Measurements from ENCODE around the gene MAD2L1.
"Not testable (repeated sequence)": the region's sequence is repeated elsewhere in the genome, so short reads cannot be mapped to it uniquely, and the experiment has no call there.

MAD2L1 gene

GRCh38 chr4:120066517-120067340, at the start of gene MAD2L1:
Gene MAD2L1 (minus strand): TSS chr4:120066848. CDS start chr4:120066734, 114 bp downstream.
- peak; percentile 57 to 99 (median 96) for DNase-seq

DNA sequence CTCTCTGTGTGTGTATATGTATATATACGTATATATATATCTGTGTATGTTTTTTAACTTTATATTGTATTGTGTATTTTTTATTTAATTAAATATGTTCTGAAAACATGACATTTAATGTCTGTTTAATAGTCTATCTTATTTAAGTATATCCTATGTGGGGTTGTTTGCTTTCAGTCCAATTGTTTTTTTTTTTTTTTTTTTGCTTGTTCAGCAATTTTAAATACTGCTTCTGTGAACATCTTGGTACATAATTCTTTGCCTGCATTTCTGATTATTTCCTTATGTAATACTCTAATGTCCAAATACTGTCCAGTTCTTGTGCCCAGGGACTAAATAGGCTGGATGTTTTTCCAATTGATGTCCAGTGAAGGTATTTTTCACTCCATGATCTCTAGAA, 45.1 kb upstream of the MAD2L1 start:
- no peak for DNase-seq

GRCh38 chr4:120109406-120109805, 42.8 kb upstream of the MAD2L1 start:
- no peak for DNase-seq

- DNase-seq, result no peak
Measured at GRCh38 chr4:120105472-120105871, 38.8 kb upstream of the MAD2L1 start.

DNA sequence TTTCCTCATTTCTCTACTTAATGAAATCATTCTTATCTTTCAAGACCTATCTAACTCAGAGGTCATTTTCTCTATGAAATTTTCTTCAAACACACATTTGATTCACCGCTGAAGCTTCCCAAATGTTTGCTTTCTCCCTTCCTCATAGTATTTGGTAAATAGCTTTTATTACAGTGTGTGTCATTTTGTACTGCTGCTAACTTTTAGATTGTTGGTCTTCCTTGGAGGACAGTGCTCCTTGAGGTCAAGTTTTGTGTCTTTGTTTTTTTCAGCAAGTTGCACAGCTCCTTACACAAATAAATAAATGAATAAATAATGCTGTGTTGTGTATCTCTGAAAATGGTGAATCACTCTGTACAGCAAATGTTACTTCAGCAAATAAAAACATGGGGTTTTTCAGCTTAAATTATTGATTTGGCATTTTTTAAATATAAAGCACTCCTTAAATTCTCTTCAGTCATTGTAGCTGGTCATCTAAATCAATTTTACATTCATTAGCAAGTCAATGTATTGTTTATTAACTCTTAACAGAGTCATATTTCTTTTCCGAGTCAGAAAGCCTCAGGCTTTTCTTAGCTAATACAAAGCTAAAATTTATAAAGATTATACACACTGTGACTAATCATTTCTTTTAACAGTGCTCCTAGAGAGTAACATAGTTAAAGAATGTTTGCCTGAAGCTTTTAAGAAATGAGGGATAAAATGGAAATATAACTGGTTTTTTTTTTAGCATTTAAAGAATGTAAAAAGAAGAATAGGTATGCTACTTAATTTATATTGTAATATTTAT, 30.1 kb upstream of the MAD2L1 start:
- no peak for DNase-seq

DNA sequence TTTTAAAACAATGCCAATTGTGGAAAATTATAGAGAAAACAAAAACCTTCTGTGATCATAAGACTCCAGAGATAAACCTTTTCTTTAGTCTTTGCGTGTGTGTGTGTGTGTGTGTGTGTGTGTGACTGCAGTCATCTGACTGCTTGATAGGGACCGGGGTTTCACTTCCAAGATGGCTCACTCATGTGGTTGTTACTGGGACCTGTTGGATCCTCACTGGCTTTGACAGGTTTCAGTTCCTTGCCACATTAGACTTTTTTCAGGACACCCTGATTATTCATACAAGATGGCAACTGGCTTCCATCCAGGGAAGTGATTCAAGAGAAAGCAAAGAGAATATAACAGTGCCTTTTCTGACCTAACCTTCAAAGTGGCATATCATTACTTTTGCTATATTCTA, 21.9 kb upstream of the MAD2L1 start:
- no peak for DNase-seq

DNA sequence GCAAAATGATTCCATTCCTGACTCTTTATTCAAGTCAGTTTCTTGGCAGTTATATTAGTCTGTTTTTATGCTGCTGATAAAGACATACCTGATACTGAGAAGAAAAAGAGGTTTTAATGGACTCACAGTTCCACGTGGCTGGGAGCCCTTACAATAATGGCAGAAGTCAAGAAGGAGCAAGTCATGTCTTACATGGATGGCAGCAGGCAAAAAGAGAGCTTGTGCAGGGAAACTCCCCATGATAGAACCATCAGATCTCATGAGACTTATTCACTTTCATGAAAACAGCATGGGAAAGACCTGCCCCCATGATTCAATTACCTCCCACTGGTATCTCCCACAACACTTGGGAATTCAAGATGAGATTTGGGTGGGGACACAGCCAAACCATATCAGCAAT, 21.4 kb upstream of the MAD2L1 start:
- not testable (repeated sequence) for DNase-seq

- no peak for DNase-seq
Measured at GRCh38 chr4:120085705-120086104, 19.1 kb upstream of the MAD2L1 start.

GRCh38 chr4:120084327-120084726, 17.7 kb upstream of the MAD2L1 start:
- no peak for DNase-seq

DNA sequence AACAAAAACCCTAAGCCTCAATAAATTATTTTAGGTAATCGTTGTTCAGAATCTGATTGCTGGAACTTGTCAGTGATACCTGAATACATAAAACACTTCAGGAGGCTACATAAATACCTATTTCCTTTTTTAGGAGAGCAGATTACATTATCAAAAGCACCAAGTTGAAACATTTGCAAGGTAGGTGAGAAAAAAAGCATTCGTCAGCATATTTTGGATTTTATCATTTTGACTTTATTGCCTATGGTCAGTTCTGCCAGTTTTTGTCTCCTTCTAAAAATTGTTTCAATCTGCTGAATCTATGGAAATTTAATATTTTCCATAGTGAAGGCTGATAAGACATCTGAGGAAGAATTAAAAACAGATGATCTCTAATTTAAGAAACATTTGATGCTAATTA, 16.5 kb upstream of the MAD2L1 start:
- DNase-seq, result no peak

DNA sequence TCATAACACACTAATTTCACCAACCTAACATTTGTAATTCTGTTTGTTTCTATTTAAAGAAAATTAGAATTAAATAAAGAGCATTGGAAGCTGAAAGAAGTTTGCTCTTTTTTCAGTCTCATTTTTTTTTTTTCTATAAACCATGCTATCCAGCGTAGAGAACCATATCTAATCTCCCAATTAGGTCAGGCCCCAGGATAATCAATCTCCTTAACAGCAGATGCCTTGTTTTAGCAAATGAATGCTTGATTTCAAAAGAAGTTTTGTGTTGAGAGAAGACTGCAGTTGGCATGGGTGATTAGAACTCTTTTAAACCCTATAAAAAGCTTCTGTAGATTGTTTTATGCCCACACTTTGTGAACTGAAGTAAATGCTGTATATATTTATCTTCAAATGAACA, 15.6 kb upstream of the MAD2L1 start:
- DNase-seq, result no peak

DNA sequence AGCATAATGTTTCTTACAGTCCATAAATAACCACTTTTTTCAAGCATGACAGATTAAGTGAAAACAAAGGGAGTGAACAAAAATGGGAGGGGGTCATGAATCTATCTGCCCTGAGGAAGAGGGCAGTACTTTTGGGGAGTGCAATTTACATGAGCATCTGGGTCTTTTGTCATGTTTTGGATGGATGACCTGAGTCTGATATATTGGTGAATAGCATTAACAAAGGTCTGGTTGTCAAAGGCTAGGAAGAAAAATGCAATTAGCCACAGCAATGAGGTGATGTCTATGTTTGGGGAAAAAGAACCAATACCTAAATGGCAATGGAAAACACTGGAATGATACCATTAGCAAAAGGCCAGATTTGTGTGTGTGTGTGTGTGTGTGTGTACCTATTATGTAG, 15.1 kb upstream of the MAD2L1 start:
- no peak for DNase-seq

DNA sequence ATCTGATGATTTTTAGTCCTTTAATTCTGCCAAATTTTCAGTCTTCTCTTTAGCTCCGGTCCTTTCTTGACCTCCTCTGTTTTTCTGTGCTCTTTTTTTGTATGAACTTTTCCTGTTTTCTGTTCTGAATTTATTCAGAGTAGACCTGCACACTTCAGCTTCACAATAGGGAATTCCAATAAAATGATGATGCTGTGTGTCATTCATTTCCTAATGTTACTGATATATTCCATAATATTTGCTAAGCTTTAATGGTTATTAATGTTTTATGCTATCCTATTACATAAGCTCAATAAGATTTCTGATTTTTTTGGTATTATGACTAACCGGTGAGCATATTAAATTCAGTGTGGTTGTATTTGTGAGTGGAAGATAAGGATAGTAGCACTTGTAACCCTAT, 13.9 kb upstream of the MAD2L1 start:
- DNase-seq, result no peak

GRCh38 chr4:120079839-120080520, 13.3 kb upstream of the MAD2L1 start:
- DNase-seq, result no peak

GRCh38 chr4:120078216-120078615, 11.6 kb upstream of the MAD2L1 start:
- DNase-seq, result no peak

DNA sequence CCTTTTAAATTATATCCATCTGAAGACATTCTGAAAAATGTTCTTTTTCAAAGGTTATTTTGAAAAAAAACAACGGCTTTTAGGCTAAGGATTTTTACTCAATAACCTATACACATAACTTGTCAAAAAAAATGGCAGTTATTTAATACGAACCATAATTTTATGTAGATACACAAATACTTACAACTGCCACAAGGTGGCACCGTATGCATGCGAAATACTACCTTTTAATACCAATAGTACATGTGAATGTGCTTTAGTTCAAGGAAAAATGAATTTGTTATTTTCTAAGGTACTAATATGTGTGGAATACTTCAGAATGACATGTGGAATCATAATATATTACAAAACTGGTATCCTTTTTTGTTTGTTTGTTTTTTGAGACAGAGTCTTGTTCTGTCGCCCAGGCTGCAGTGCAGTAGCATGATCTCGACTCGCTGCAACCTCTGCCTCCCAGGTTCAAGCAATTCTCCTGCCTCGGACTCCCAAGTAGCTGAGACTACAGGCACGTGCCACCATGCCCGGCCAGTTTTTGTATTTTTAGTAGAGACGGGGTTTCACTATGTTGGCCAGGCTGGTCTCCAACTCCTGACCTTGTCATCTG, 4.6 kb upstream of the MAD2L1 start:
- peak in 14 of 51 donors; percentile 1 to 56 (median 4) for DNase-seq

GRCh38 chr4:120070196-120070595, 3.5 kb upstream of the MAD2L1 start:
- DNase-seq, result no peak

- DNase-seq, result no peak
Measured at GRCh38 chr4:120065974-120066516, 603 bp downstream of the MAD2L1 start.

- DNase-seq, result no peak
Measured at GRCh38 chr4:120064887-120065286, 1.8 kb downstream of the MAD2L1 start.

DNA sequence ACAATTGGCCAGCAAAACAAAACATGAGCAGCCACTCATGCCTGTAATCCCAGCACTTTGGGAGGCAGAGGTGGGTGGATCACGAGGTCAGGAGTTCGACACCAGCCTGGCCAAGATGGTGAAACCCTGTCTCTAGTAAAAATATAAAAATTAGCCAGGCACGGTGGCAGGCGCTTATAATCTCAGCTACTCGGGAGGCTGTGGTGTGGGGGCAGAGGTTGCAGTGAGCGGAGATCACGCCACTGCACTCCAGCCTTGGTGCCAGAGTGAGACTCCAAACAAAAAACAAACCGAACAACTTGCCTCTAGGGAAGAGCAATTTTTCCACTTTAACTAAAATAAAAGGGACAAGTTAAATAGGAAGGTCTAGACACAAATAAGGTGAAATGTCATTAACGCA, 2.9 kb downstream of the MAD2L1 start:
- not testable (repeated sequence) for DNase-seq

DNA sequence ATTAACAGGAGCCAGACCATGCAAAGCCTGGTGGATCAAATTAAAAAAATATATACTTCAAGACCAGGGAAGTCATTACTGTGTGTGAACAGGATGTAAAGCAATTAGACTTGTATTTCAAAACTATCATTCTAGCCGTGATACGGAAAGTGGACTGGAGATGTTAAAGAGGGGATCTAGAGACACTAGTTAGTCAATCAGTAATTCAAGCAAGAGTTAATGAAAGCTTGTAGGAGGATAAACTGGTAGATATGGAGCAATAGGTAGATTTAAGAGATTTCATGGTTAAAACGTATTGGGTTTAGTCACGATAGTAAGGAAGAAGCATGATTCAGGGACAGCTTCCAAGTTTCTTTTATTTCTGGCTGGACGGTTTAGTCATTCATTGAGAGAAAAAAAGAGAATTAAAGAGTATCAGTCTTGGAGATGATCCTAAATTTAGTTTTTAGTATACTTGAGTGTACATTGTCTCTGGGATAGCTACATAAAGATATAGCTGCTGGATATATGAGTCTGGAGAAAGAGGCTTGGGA, 3.9 kb downstream of the MAD2L1 start:
- DNase-seq, result no peak
